GM21515 (cell line): Measurements from ENCODE around the gene BCL7B.
"Not testable (repeated sequence)": the region's sequence is repeated elsewhere in the genome, so short reads cannot be mapped to it uniquely, and the experiment has no call there.

Experiments used
- ATAC-seq: cut with Tn5 transposase; IDR thresholded peaks from one replicate; pipeline ENCODE4 v1.9.1; 2021; ENCODE audit not compliant: unreplicated experiment

The BCL7B gene

DNA sequence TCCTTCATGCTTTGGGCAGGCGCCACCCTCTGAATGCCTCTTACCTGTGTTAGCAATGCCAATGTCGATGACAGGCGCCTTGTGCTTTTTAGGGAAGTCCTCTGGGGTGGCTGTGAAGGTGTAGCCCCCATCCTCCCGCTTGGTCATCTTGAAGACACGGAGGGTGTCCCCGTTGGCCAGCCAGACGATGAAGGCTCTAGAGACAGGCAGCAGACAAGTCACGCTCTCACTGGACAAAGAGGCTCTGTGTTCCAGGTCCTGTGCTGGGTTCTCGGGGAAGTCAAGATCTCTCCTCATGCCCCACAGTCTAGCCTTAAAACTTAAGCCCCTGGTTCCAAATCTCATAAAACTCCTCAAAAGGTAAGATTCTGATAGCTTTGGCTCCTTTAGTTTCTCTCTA, 15.8 kb upstream of the BCL7B start:
- no peak for ATAC-seq

GRCh38 chr7:73572767-73573186, 15.3 kb upstream of the BCL7B start:
- no peak for ATAC-seq

- no peak for ATAC-seq
Measured at GRCh38 chr7:73570977-73571376, 13.5 kb upstream of the BCL7B start.

DNA sequence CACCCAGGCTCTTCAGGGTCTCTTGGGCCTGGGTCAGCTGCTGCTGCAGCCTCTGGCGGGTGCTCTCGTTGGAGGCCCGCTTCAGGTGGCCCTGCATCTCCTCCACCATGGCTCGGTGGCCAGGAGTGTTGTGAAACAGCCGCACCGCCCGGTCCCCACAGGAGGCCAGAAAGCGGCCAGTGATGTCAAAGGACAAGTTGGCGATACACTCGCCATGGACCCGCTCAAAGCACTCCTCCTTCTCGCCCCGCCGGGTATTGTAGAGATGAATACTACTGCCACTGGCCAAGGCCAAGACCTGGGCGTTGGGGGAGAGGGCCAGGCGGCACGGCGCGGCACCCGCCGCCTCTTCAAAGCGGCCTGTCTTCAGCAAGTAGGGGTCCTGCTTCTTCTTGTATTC, 13.0 kb upstream of the BCL7B start:
- no peak for ATAC-seq

DNA sequence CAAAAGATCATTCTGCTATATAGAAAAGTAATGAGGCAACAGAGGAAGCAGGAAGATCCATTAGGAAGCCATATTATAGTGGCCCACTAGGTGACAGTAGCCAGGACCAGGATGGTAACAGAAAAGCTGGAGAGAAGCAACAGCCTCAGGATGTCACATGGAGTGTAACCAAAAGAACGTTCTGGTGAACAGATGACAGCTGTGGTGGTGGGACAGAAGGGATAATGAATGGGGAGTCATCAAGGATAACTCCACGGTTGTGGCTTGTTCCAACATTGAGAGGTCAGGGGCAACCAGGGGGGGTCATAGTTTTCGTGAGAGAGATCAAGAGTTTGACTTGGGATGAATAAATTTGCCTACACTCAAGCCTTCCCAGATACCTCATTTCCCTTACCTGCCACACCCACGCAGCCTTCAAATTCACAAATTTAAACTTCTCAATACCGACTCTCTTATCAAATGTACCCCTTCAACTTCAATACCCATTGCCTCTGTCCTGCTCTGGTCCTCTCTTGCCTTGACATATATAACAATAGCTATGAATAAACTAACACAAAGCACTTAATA, 11.6 kb upstream of the BCL7B start:
- no peak for ATAC-seq

- ATAC-seq = no peak
Measured at GRCh38 chr7:73567846-73568685, 10.6 kb upstream of the BCL7B start.

DNA sequence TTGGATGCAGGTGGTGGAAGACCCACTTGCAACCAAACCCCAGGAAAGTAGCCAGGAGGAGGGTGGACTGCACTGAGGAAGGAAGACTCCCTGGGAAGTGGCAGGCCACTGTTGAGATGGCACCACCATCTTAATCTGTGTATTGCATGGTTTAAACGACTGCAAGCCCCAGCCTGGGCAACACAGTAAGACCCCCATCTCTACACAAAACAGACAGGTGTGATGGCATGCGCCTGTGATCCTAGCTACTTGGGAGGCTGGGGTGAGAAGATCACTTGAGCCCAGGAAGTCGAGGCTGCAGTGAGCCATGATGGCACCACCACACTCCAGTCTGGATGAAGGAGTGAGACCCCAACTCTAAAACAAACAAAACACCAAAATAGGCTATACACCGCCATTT, 9.7 kb upstream of the BCL7B start:
- no peak for ATAC-seq

- ATAC-seq = not testable (repeated sequence)
Measured at GRCh38 chr7:73566431-73566830, 8.9 kb upstream of the BCL7B start.

DNA sequence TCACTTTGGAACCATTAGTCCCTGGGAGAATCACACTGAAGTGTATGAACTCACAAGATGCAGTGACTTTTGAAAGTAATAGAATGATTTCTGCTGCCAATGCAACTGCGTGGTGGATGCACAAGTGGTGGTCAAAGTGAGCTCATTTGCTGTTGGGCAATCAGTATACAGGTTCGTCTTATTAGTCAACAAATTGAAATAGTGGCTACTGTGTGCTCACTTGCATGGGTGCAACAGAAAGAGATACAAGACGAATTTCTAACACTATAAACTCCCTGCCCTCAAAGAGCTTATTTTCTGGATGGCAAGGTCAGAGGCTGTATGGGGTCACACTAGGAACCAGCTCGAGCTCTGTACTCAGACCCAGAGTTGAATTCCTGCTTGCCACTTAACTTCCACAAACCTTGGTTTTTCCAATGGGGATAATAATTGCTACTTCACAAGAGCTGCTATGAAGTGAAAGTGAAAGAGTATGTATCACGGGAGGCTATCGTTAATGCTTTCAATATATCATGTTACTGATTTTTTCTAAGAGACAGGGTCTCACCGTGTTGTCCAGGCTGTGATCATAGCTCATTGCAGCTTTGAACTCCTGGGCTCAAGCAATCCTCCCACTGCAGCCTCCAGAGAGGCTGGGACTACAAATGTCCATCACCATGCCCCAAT, 8.3 kb upstream of the BCL7B start:
- ATAC-seq = no peak

DNA sequence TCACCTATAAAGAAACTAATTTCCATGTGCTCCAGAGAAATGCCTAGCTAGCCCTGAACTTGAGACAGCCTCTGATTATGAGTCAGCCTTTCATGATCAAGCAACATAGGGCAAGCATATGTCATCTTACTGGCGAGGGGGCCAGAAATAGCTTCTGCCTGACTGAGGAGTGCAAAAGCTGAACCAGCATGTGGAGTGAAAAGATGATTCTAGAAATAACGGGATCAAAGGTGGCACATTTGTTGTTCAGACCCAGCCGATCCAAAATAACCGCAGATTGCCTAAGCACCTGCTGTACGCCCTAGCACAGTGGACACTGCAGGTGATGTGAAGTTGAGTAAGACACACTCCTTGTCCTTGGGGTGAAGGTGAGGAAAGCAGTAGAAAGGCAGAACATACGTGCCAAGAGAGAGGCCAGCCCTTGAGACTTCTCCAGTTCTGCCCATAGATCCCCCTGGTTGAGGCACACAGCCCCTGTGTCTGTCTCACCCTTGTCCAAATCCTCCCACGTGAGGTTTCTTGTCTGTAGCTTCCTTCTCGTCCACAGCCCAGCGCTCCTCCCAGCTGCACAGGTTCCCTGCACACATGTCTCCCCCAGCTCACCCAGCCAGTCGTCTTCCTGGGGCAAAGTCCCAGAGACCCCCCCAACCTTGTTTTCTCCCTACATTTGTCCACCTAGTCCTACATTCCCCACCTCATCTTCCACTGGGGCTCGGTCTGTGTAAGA, 2.8 kb upstream of the BCL7B start:
- ATAC-seq = no peak

- peak; percentile 83 for ATAC-seq
Measured at GRCh38 chr7:73557108-73557396, 438 bp downstream of the BCL7B start.

GRCh38 chr7:73556208-73557107, 1.0 kb downstream of the BCL7B start:
- no peak for ATAC-seq

DNA sequence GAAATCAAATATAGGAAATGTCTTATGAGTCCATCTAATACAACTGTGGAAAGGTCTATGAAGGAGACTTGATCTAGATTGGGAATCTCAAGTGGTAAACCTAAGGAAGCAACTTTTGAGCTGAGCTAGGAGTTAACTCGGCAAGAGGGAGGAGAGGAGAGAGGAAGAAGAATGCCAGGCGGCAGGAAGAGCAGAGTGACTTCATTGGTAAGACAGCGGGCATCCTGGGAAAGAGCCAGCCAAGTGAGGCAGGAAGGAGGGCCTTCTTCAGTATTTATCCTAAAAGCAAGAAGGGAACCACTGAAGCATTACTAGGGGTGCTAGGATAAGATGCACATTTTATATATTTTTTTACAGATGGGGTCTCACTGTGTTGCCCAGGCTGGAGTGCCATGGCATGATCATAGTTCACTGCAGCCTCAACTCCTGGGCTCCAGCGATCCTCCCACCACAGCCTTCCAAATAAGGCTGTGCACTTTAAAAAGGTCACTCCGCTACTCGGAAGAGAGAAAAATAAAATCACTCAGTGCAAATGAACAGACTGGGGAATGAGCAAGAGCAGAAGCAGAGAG, 2.0 kb downstream of the BCL7B start:
- ATAC-seq = no peak

DNA sequence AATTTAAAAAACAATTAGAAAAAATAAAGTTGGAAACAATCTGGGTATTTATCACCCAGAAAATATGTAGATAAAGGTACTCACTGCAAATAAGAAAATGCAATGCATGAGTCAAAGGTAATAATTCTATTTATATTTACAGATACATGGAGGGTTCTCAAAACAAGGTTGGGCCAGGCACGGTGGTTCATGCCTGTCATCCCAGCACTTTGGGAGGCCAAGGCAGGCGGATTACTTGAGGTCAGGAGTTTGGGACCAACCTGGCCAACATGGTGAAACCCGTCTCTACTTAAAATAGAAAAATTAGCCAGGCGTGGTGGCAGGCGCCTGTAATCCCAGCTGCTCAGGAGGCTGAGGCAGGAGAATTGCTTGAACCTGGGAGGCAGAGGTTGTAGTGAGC, 7.4 kb downstream of the BCL7B start:
- not testable (repeated sequence) for ATAC-seq

DNA sequence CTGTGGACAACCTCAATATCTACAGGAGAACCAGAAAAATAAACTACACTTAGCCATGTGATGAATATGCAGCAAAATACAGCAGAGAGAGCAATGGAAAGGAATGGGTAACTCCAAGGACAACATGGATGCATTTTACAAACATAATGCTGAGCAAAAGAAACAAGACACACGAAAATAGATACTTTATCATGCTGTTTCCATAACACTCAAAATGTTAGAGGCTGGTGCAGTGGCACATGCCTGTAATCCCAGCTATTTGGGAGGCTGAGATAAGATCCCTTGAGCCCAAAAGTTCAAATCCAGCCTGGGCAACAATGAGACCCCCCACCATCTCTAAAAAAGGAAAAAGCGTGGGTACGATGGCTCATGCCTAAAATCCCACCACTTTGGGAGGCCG, 8.3 kb downstream of the BCL7B start:
- ATAC-seq = no peak

DNA sequence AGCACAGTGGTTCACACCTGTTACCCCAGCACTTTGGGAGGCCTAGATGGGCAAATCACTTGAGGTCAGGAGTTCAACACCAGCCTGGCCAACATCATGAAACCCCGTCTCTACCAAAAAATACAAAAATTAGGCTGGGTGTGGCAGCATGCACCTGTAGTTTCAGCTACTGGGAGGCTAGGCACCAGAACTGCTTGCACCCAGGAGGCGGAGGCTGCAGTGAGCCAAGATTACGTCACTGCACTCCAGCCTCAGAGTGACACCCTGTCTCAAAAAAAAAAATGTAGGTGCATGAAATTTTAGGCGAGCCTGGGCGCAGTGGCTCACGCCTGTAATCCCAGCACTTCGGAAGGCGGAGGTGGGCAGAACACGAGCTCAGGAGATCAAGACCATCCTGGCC, 9.6 kb downstream of the BCL7B start:
- no peak for ATAC-seq

DNA sequence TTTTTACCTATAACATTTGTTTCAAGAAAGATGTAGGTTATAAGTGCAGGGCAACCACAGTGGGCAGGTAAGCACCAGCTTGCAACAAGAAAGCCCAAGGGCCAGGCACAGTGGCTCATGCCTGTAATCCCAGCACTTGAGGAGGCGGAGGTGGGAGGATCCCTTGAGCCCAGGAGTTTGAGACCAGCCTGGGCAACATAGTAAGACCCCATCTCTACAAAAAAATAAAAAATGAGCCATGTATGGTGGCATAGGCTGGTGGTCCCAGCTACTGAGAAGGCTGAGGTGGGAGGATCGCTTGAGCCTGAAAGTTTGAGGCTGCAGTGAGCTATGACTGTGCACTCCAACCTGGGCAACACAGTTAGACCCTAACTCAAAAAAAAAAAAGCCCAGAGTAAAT, 12.8 kb downstream of the BCL7B start:
- no peak for ATAC-seq

- ATAC-seq = no peak
Measured at GRCh38 chr7:73541722-73542121, 15.8 kb downstream of the BCL7B start.

DNA sequence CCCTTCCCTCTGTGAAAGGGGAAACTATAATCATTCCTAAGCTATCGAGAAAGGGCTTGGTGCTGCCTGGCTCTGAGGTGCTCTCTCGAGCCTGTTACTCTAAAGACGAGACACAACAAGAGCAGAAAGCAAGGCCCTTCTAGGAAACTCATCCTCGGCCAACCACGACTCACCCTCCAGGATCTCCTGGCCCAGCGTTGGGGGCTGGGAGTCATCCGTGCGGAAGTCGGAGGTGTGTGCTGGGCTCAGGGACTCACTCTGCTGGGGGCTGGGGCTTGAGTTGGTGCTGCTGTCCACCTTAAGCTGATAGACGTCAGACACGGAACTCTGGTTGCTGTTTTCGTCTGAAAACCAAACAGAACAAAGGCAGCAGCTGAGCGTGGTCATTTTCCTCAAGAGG, 17.8 kb downstream of the BCL7B start:
- no peak for ATAC-seq

- not testable (repeated sequence) for ATAC-seq
Measured at GRCh38 chr7:73538510-73538909, 19.0 kb downstream of the BCL7B start.
